Adrenal gland (tissue), 12 donors: ENCODE results near the gene NOB1. TPM values are rescaled to one million over a fixed set of nuclear protein-coding genes. Genes with fewer than 3 reads are reported as not detected.

ENCODE experiments used
- DNase-seq, 7 donors: peaks; one replicate each; pipeline ENCODE4 v3.0.0-alpha.2; 2019 to 2020
- H3K27ac ChIP-seq, 5 donors: fragments of 200-600 bp; sonication (generic) in 4 of 5; 1 replicate in 3 of 5; 2 replicates in 2 of 5; pipeline versions ENCODE4 v1.5.1 to v1.8.0; 2016 to 2020; ENCODE audit warnings: mild to moderate bottlenecking in 1 of 5
- H3K27me3 ChIP-seq: fragments of 200-600 bp; 2 replicates; pipeline ENCODE4 v1.8.0; 2021
- H3K36me3 ChIP-seq, 2 donors: fragments of 200-600 bp; replicated peaks in 1 of 2; 1 replicate in 1 of 2; 2 replicates in 1 of 2; pipeline versions ENCODE4 v1.5.1 to v1.8.0; 2018 to 2022
- H3K4me1 ChIP-seq, 2 donors: fragments of 200-600 bp; replicated peaks in 1 of 2; 1 replicate in 1 of 2; 2 replicates in 1 of 2; pipeline versions ENCODE4 v1.5.1 to v1.8.0; 2018 to 2021
- H3K4me3 ChIP-seq, 4 donors: fragments of 200-600 bp; sonication (generic) in 3 of 4; one replicate each; pipeline ENCODE4 v1.5.1; 2016 to 2018
- H3K9me3 ChIP-seq, 3 donors: fragments of 200-600 bp; sonication (generic) in 1 of 3; replicated peaks in 1 of 3; 1 replicate in 2 of 3; 2 replicates in 1 of 3; pipeline versions ENCODE4 v1.5.1 to v1.8.0; 2016 to 2021
- CTCF ChIP-seq, 6 experiments: fragments of 450-650 bp in 4 of 6; fragments of 200-600 bp in 2 of 6; sonication (generic) in 1 of 6; IDR thresholded peaks; 1 replicate in 5 of 6; 2 replicates in 1 of 6; pipeline versions ENCODE4 v1.5.1 to v1.8.0; 2016 to 2021; ENCODE audit warnings: antibody characterized with exemption in 6 of 6, mild to moderate bottlenecking in 2 of 6, moderate library complexity in 1 of 6
- POLR2A ChIP-seq, 2 donors: fragments of 450-650 bp; IDR thresholded peaks; one replicate each; pipeline ENCODE4 v1.6.1; 2017; ENCODE audit warnings: antibody characterized with exemption in 2 of 2, mild to moderate bottlenecking in 2 of 2, moderate library complexity in 1 of 2
- WGBS, 4 donors: extraction: QIAGEN DNeasy Blood & Tissue Kit in 2 of 4; methylation state at CpG; one replicate each; pipeline versions ENCODE4 v1.1.5 to v1.1.7; 2013 to 2017; 5-methylcytosine and 5-hydroxymethylcytosine counted together
- intact Hi-C, 2 donors: fragments of 100-400 bp; cut with DNase I; formaldehyde crosslinking; loops; one replicate each; pipeline versions ENCODE4 v1.14.1 to v1.15.0; 2022 to 2023
- polyA plus RNA-seq, 3 donors: library from polyadenylated mRNA; stranded (reverse); fragments of 200-250 nt in 2 of 3; fragments of 350-450 nt in 1 of 3; fragmentation: Illumina TruSeq in 1 of 3; extraction: RNeasy Lipid Tissue Mini Kit (QIAGEN cat#74804) in 1 of 3; gene quantifications; one replicate each; pipeline ENCODE4 v1.2.3, GENCODE V29; 2013 to 2014
- total RNA-seq, 9 donors: library from RNA; depleted of rRNA in 4 of 9; stranded (reverse); fragments of >200 nt in 4 of 9; fragments of 120-200 nt in 1 of 9; fragmentation: NEBNext Ultra II Directional in 1 of 9; extraction: Animal tissue kit (Norgen Biotek cat#: 25700) in 1 of 9; gene quantifications; one replicate each; pipeline versions ENCODE4 v1.1.0 to v1.2.4, GENCODE V29; 2013 to 2023
- donor health status: healthy with polysubstance abuse.
- donor health status: Bipolar disorder and iron deficiency.
- donor health status: DM: yes; HTN: yes; CAD: no.
- donor health status: DM: no; HTN: no; CAD: no.
- donor health status: DM: no; HTN: no; CAD: no.
- donor health status: DM: yes; HTN: yes; CAD: no.

The NOB1 gene
- total and polyA plus RNA-seq, 12 donors: 26.9 to 98.4 (median 70.4) TPM

GRCh38 chr16:69724414-69724873, 30.3 kb downstream of the NOB1 start:
- intact Hi-C loops: no loop called here
- TF ChIP-seq CTCF (IDR thresholded peaks at IDR 0.05): no peak
- no peak for TF ChIP-seq POLR2A (IDR thresholded peaks at IDR 0.05)
- WGBS, 4 donors: 75 to 88% (median 85%) methylated on average over 2 of the region's 2 CpGs
- Histone ChIP-seq H3K4me3 (no peak overlapping the region), H3K36me3 (no peaks in the 10 kb centered on the region), H3K27ac (peak overlapping the region in 2 of 5 donors; percentile 32 to 94), H3K27me3 (no peaks in the 10 kb centered on the region), H3K4me1 (peaks cover 21 to 22% of the 10 kb centered on the region in 2 donors), H3K9me3 (no peaks in the 10 kb centered on the region)
- peak in 1 of 7 donors; percentile 9 for DNase-seq

- 91 to 94% (median 93%) methylated on average over 6 of the region's 6 CpGs for WGBS, 4 donors
- DNase-seq: no peak
- no peaks in the 10 kb centered on the region for H3K9me3 ChIP-seq
- intact Hi-C loops: no loop called here
- no peak for TF ChIP-seq POLR2A (IDR thresholded peaks at IDR 0.05)
- TF ChIP-seq CTCF (IDR thresholded peaks at IDR 0.05): no peak
- H3K27ac ChIP-seq: no peak overlapping the region
- H3K4me1 ChIP-seq: peaks cover under 1 to 7% of the 10 kb centered on the region in 2 donors
- H3K4me3 ChIP-seq: no peak overlapping the region
- H3K27me3 ChIP-seq: no peaks in the 10 kb centered on the region
- H3K36me3 ChIP-seq: peaks cover 0 to 14% of the 10 kb centered on the region in 2 donors
Measured at GRCh38 chr16:69721441-69721957, 33.2 kb downstream of the NOB1 start.

GRCh38 chr16:69720822-69721430, 33.8 kb downstream of the NOB1 start:
- H3K27me3 ChIP-seq: no peaks in the 10 kb centered on the region
- H3K27ac ChIP-seq: no peak overlapping the region
- no peak for TF ChIP-seq POLR2A (IDR thresholded peaks at IDR 0.05)
- TF ChIP-seq CTCF (IDR thresholded peaks at IDR 0.05): no peak
- intact Hi-C loops: no loop called here
- no peak for DNase-seq
- no peak overlapping the region for H3K4me3 ChIP-seq
- H3K4me1 ChIP-seq: peaks cover 0 to 6% of the 10 kb centered on the region in 2 donors
- WGBS, 4 donors: 93 to 95% (median 94%) methylated on average over 8 to 10 of the region's 10 CpGs
- H3K9me3 ChIP-seq: no peaks in the 10 kb centered on the region
- H3K36me3 ChIP-seq: peaks cover 0 to 14% of the 10 kb centered on the region in 2 donors

- no peak for TF ChIP-seq POLR2A (IDR thresholded peaks at IDR 0.05)
- TF ChIP-seq CTCF (IDR thresholded peaks at IDR 0.05): no peak
- no peak overlapping the region for H3K27ac ChIP-seq
- intact Hi-C loops: no loop called here
- H3K27me3 ChIP-seq: no peaks in the 10 kb centered on the region
- 73 to 80% (median 78%) methylated on average over 10 of the region's 10 CpGs for WGBS, 4 donors
- no peaks in the 10 kb centered on the region for H3K9me3 ChIP-seq
- H3K4me3 ChIP-seq: no peak overlapping the region
- DNase-seq: peak in 1 of 7 donors; percentile 35
- H3K36me3 ChIP-seq: peaks cover 0 to 28% of the 10 kb centered on the region in 2 donors
- no peaks in the 10 kb centered on the region for H3K4me1 ChIP-seq
Measured at GRCh38 chr16:69718111-69718764, 36.5 kb downstream of the NOB1 start.
